SK-N-SH (cell line): ENCODE measurements around the gene FAM83E.

Experiments used
- CTCF ChIP-seq: fragments of 200-600 bp; sonication (generic); IDR thresholded peaks from 2 replicates; pipeline ENCODE4 v1.6.1; 2017; ENCODE audit warnings: antibody characterized with exemption, mild to moderate bottlenecking, moderate library complexity
- POLR2AphosphoS5 ChIP-seq: IDR thresholded peaks from 2 replicates; pipeline ENCODE4 v1.6.1; 2012; ENCODE audit warnings: low read depth, low read length
- TAF1 ChIP-seq: IDR thresholded peaks from 2 replicates; pipeline ENCODE4 v1.6.1; 2012; ENCODE audit warnings: low read depth, mild to moderate bottlenecking, low read length, moderate library complexity, borderline replicate concordance
- YY1 ChIP-seq: IDR thresholded peaks from 2 replicates; pipeline ENCODE4 v1.4.0; 2012; ENCODE audit warnings: low read depth, mild to moderate bottlenecking

GRCh38 chr19:48646722-48647216, 31.9 kb upstream of the FAM83E start:
- 0 out of 2 replicates have a peak, but pooled peaks have one; percentile 17 for TF ChIP-seq POLR2AphosphoS5
- TF ChIP-seq CTCF = no peak
- no peak for TF ChIP-seq YY1
- TF ChIP-seq TAF1 = no peak
